Upper lobe of left lung (tissue), 6 donors: Measurements from ENCODE around the gene SLC14A1. TPM values are rescaled to one million over a fixed set of nuclear protein-coding genes. Genes with fewer than 3 reads are reported as not detected.

Experiments used
- ATAC-seq, 2 donors: fragments of 200-7000 bp; cut with Tn5 transposase; one replicate each; pipeline ENCODE4 v1.9.1; 2022; ENCODE audit warnings: mild to moderate bottlenecking in 2 of 2, moderate library complexity in 2 of 2; ENCODE audit not compliant: low FRiP score in 2 of 2
- DNase-seq, 2 donors: peaks; one replicate each; pipeline ENCODE4 v3.0.0-alpha.2; 2019 to 2020
- H3K27ac ChIP-seq, 4 donors: fragments of 200-600 bp; sonication (generic); one replicate each; pipeline ENCODE4 v1.5.1; 2016 to 2019
- H3K27me3 ChIP-seq, 4 donors: fragments of 200-600 bp; sonication (generic); one replicate each; pipeline ENCODE4 v1.5.1; 2017 to 2019
- H3K36me3 ChIP-seq, 4 donors: fragments of 200-600 bp; sonication (generic); one replicate each; pipeline ENCODE4 v1.5.1; 2016 to 2019
- H3K4me1 ChIP-seq, 4 donors: fragments of 200-600 bp; sonication (generic); one replicate each; pipeline ENCODE4 v1.5.1; 2018 to 2019
- H3K4me3 ChIP-seq, 4 donors: fragments of 200-600 bp; sonication (generic); one replicate each; pipeline ENCODE4 v1.5.1; 2017 to 2019; ENCODE audit warnings: mild to moderate bottlenecking in 2 of 4, moderate library complexity in 1 of 4
- H3K9me3 ChIP-seq, 4 donors: fragments of 200-600 bp; sonication (generic); one replicate each; pipeline ENCODE4 v1.5.1; 2018 to 2019
- EP300 ChIP-seq, 4 donors: sonication (generic); formaldehyde crosslinking; IDR thresholded peaks; one replicate each; pipeline ENCODE4 v1.5.1; 2017; ENCODE audit warnings: antibody characterized with exemption in 4 of 4, control low read depth in 2 of 4
- POLR2A ChIP-seq, 4 donors: fragments of 450-650 bp; IDR thresholded peaks; one replicate each; pipeline ENCODE4 v1.5.1; 2016 to 2017; ENCODE audit warnings: antibody characterized with exemption in 4 of 4, mild to moderate bottlenecking in 2 of 4
- POLR2AphosphoS5 ChIP-seq, 2 donors: sonication (generic); formaldehyde crosslinking; IDR thresholded peaks; one replicate each; pipeline ENCODE4 v1.5.1; 2017; ENCODE audit warnings: antibody characterized with exemption in 2 of 2
- WGBS, 2 donors: methylation state at CpG; one replicate each; pipeline ENCODE4 v1.1.5; 2017 to 2018; 5-methylcytosine and 5-hydroxymethylcytosine counted together
- total RNA-seq, 6 donors: library from RNA; depleted of rRNA in 4 of 6; stranded (reverse); fragments of >200 nt in 4 of 6; gene quantifications; one replicate each; pipeline versions ENCODE4 v1.1.0 to v1.2.1, GENCODE V29; 2016 to 2021
- TF ChIP-seq, protein P1 (sequence below), 6 experiments: fragments of 450-650 bp in 4 of 6; fragments of 200-600 bp in 2 of 6; sonication (generic) in 2 of 6; IDR thresholded peaks; one replicate each; pipeline ENCODE4 v1.5.1; 2016 to 2019; ENCODE audit warnings: antibody characterized with exemption in 6 of 6
- donor health status: DM: no; HTN: no; CAD: no; lungs with moderate emphysema.
- donor health status: DM: no; HTN: yes; CAD: no; lungs with severe emphysema.

Gene SLC14A1
- total RNA-seq, 6 donors from 2014 or later: 5.5 to 33.1 (median 6.8) TPM; not detected in 1

DNA sequence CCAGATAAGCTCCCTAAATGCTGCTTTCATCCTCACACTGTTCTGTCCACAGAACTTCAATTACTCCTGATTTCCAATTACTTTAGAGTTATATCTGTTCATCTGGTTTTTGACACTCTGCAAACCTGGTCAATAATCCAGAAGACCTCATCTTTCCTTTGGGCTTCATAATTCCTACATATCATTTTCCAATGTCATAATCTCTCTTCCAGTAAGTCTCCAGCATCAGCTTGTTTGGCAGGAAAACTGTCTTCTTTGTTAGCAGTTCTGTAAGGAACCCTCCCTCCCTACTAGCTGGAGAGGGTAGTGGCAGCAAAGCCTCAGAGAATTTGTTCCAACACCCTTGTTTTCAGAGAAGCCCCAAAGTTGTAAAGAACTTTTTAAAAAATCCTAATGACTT, 11.9 kb upstream of the SLC14A1 start:
- DNase-seq: no peak
- no peak overlapping the region for H3K27ac ChIP-seq
- peaks cover 0 to 20% (median 7%) of the 10 kb centered on the region in 4 donors for H3K9me3 ChIP-seq
- TF ChIP-seq POLR2AphosphoS5 (IDR thresholded peaks at IDR 0.05) (no peak), EP300 (IDR thresholded peaks at IDR 0.05) (no peak), POLR2A (IDR thresholded peaks at IDR 0.05) (no peak)
- TF ChIP-seq, protein P1, sequence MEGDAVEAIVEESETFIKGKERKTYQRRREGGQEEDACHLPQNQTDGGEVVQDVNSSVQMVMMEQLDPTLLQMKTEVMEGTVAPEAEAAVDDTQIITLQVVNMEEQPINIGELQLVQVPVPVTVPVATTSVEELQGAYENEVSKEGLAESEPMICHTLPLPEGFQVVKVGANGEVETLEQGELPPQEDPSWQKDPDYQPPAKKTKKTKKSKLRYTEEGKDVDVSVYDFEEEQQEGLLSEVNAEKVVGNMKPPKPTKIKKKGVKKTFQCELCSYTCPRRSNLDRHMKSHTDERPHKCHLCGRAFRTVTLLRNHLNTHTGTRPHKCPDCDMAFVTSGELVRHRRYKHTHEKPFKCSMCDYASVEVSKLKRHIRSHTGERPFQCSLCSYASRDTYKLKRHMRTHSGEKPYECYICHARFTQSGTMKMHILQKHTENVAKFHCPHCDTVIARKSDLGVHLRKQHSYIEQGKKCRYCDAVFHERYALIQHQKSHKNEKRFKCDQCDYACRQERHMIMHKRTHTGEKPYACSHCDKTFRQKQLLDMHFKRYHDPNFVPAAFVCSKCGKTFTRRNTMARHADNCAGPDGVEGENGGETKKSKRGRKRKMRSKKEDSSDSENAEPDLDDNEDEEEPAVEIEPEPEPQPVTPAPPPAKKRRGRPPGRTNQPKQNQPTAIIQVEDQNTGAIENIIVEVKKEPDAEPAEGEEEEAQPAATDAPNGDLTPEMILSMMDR (IDR thresholded peaks at IDR 0.05): no peak
- ATAC-seq: no peak
- H3K27me3 ChIP-seq: no peaks in the 10 kb centered on the region
- H3K4me3 ChIP-seq: no peak overlapping the region
- no peaks in the 10 kb centered on the region for H3K36me3 ChIP-seq
- H3K4me1 ChIP-seq: no peaks in the 10 kb centered on the region

DNA sequence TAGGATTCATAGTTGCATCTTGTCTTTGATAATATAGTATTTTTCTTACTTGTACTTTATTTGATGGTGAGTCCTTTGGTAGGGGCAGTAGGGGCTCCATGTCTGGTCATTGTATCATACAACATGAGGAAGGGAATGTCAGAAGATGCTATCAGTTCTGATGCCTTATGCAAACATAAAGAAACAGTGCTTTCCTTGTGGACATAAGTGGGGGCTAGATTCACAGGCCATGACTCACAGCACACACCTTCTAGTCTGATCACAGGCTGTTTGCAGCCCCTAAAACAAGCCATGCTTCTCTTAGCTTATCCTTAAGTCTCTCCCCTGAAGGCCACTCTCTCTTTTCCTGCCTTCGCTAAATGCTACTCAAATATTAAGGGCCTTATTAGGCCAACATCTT, 10.7 kb upstream of the SLC14A1 start:
- Histone ChIP-seq H3K4me3 (no peak overlapping the region), H3K9me3 (peaks cover 0 to 19% (median 6%) of the 10 kb centered on the region in 4 donors), H3K4me1 (no peaks in the 10 kb centered on the region), H3K36me3 (no peaks in the 10 kb centered on the region), H3K27me3 (no peaks in the 10 kb centered on the region), H3K27ac (no peak overlapping the region)
- no peak for ATAC-seq
- no peak for DNase-seq
- WGBS, 2 donors: 95 to 96% methylated on average over 1 of the region's 1 CpG
- TF ChIP-seq POLR2A (IDR thresholded peaks at IDR 0.05): no peak

DNA sequence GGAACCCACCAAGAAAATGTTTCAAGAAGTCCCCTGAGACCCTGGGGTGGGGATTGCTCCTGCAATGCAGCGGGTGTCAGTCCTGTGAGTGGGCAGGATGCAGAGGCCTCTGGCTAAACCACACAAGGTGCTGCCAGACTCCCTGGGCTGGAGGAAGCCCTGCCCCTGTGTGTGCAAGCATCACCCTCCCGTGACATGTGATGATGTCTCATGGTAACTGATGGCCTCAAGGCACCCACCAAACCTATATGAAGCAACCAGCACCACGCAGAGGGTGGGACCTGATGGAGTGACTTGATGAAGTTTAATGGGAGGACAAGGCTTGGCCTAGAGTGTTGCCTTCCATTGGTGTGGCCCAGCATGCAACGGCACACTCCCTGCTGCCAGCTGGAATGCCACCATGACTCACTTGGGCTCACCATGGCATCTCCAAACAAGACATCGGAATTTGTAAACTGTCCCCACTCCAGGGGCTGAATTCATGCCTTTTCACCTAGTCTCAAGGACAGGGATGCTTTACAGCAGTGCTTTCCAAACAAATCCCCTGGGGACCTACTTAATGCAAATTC, 8.7 kb upstream of the SLC14A1 start:
- Histone ChIP-seq H3K36me3 (no peaks in the 10 kb centered on the region), H3K27me3 (no peaks in the 10 kb centered on the region), H3K27ac (no peak overlapping the region), H3K4me1 (no peaks in the 10 kb centered on the region), H3K4me3 (no peak overlapping the region), H3K9me3 (no peaks in the 10 kb centered on the region)
- ATAC-seq (no peak), DNase-seq (no peak)
- no peak for TF ChIP-seq POLR2A (IDR thresholded peaks at IDR 0.05)
- no peak for TF ChIP-seq EP300 (IDR thresholded peaks at IDR 0.05)
- TF ChIP-seq, protein P1 (IDR thresholded peaks at IDR 0.05): no peak
- TF ChIP-seq POLR2AphosphoS5 (IDR thresholded peaks at IDR 0.05): no peak
- 56 to 92% methylated on average over 1 to 5 of the region's 5 CpGs for WGBS, 2 donors

DNA sequence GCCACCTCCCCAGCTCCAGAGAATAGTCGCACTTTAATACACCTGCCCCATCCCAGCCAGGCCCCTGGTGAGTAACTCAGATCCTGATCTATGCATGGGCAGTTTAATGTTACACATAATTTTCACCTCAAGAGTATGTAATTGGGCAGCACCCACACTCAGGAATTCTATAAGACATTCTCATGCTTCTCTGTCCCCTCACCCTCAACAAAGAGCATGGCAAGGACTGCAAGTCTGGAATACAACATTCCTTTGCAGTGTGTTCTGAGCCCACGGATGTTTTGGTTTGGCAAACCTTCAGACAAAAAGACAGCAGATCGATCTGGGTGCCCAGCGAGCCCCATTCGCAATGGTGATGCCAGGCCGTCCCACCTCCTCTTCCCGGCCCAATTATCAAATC, 4.9 kb upstream of the SLC14A1 start:
- H3K4me1 ChIP-seq: peaks cover 0 to 4% (median 0%) of the 10 kb centered on the region in 4 donors
- ATAC-seq (no peak), DNase-seq (no peak)
- TF ChIP-seq, protein P1 (IDR thresholded peaks at IDR 0.05): no peak
- TF ChIP-seq POLR2AphosphoS5 (IDR thresholded peaks at IDR 0.05) (no peak), EP300 (IDR thresholded peaks at IDR 0.05) (no peak), POLR2A (IDR thresholded peaks at IDR 0.05) (no peak)
- 88 to 89% methylated on average over 6 to 7 of the region's 7 CpGs for WGBS, 2 donors
- no peak overlapping the region for H3K4me3 ChIP-seq
- H3K27me3 ChIP-seq: no peaks in the 10 kb centered on the region
- no peaks in the 10 kb centered on the region for H3K9me3 ChIP-seq
- no peak overlapping the region for H3K27ac ChIP-seq
- H3K36me3 ChIP-seq: no peaks in the 10 kb centered on the region

DNA sequence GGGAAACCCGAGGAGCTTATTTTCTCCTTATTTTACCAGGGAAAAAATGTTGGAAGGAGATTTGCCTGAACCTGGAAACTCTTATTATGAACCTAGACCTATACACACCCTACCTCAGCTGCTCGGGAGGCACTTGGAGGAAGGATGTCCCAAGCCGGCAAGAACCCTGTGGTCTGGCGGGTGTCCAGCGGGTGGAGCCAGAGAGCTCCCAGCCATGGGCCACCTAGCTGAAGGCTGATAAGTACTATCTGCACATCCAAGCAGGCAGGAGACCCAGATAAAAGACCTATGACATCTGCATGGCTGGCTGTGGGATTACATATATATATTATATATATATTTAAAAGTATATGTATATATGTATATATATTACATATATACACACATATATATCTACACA, 1.1 kb upstream of the SLC14A1 start:
- Histone ChIP-seq H3K9me3 (no peaks in the 10 kb centered on the region), H3K27me3 (no peaks in the 10 kb centered on the region), H3K36me3 (no peaks in the 10 kb centered on the region), H3K4me1 (peaks cover 0 to 4% (median 0%) of the 10 kb centered on the region in 4 donors), H3K4me3 (no peak overlapping the region), H3K27ac (no peak overlapping the region)
- WGBS, 2 donors: 1 to 5% methylated on average over 5 of the region's 5 CpGs
- ATAC-seq: peak in 1 of 2 donors; percentile 66
- DNase-seq: peak; percentile 82 to 88
- TF ChIP-seq, protein P1 (IDR thresholded peaks at IDR 0.05): peak; percentile 29 to 74 (median 66)
- TF ChIP-seq EP300 (IDR thresholded peaks at IDR 0.05): no peak
